T-helper 2 cell treated with Interferon-gamma antibody and Interleukin-4, amounts not matched to agents 100 ng/mL and 5 ng/mL, for 36 hours (primary cell): ENCODE measurements around the gene FRAS1. TPM values are rescaled to one million over a fixed set of nuclear protein-coding genes. Genes with fewer than 3 reads are reported as not detected.
"Not testable (repeated sequence)": the region's sequence is repeated elsewhere in the genome, so short reads cannot be mapped to it uniquely, and the experiment has no call there.

Source experiments
- intact Hi-C: fragments of 100-400 bp; cut with micrococcal nuclease; formaldehyde crosslinking; loops from one replicate; pipeline ENCODE4 v1.15.1; 2023
- total RNA-seq: library from RNA; stranded (reverse); gene quantifications from 2 replicates; pipeline ENCODE4 v1.2.3, GENCODE V29; 2022

FRAS1 gene
- total RNA-seq, 1 donor from 2014 or later, result not detected

DNA sequence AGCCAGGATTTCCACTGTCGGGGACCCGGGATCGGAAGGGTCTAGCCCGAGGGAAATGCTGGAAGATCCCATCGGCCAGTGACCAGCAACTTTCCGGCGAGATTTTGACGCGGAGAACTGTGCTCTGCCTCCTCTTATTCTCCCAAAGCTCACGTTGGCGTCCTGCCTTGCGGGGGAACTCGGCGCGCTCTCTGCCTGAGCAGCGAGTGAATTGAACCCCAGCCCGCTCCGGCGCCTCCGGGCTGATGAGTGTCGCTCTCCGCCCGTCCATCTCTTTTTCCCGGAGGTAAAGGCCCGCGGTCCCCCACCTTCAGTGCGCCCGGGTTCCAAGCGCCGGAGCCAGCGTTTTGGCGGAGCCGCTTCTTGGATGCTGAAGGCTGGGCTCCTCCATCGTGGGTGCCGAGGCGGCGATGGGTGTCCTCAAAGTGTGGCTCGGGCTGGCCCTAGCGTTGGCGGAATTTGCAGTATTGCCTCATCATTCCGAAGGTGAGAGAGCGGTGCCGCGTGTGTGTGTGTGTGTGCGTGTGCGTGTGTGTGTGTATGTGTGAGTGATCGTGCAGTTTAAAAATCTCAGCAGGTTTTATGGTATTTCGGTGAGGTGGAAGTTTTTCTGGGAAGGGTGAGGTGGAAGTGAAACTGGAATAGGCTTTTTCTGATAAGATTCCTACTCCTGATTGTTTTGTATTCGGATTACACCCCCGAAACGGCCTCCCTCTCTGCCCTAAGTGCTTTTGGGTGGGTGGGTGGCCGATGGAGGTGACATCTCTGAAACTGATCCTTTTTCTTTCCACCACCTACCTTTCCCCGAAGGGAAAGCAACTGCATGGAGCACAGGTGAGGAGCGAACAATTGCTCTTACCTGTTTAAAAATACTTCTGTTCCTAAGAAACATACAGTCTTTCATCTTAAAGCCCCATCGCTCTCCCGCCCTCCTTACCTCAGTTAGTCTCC is 752 bp downstream of the FRAS1 start:
- intact Hi-C loops, result loop anchor here (10.0 kb wide), 1 partner anchor 807 kb away; no protein-coding TSS in a partner anchor

DNA sequence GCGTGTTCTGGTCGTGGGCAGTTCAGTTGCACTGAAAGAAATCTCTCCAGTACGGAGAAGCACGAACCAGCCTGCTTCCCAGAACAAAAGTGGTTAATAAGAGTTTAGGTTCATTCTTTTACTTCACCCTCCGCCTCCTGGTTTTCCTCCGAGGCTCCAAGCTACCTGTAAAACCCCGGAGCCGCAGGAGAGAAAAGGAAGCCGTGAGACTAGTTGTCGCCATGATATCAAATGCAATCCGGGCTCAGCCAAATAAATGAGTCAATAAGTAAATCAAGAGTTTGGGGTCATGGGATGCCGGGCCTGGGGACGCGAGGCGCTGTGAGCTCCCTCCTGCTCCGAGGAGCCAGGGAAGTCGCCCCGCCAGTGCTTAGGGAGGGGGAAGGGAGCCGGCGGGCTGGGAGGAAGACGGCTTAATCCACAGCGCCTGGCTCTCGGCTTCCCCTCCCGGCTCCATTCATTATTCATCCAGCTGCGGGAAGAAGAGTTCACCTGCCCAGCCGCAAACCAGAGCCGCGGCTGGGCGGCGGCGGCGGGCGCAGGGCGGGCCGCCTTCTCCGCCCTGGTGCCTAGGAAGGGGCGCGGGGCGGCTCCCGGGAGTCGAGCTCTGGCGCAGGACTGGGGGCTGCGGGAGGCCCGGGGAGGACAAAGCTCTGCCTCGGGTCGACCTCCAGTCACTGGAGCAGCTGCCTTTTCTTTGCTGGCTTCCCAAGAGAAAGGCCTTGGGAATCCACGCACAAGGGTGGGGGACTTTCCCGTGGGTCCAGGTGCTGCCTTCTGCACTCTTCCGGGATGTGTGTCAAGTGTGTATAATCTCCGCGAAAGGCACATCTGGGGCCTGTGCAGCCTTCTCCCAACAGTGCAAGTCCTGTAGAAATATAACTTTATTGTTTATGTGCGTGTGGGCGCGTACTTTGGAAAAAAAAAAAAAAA is 1.7 kb downstream of the FRAS1 start:
- intact Hi-C loops, result loop anchor here (10.0 kb wide), 1 partner anchor 806 kb away; no protein-coding TSS in a partner anchor

DNA sequence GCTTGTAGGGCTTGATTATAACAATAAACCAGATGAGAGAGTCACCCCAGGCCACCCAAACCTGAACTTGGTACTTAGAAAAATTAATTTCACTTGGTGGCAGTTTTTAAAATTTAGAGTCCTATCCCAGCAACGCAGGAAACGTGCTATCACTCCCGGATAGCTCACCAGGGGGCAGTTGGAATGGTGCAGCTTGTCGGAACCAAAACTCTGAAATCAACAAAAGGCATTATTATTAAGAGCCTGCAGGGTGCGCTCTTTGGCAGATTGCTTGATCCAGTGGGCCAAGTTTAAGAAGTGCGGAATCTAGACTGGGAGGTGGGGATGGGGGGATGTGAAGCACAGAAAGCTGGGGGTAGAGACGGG is 2.4 kb downstream of the FRAS1 start:
- intact Hi-C loops, result loop anchor here (10.0 kb wide), 1 partner anchor 805 kb away; no protein-coding TSS in a partner anchor

DNA sequence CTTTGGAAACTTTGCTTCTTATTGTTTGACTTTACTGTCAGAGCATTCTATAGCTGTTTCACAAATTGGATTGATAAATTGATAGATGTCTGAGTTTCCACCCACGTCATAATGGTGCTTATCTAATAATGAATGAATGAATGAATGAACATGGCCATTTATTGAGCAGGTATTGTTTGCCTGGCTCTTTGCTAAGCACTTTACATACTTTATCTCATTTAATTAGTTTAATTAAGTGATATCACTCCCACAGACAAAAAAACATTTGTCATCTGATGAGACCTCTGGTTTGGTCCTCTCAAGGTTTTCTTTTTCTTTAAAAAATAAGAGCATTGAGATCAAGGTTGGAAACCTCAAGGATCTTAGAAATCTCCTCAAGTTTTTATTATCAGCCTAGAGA is 2.8 kb downstream of the FRAS1 start:
- intact Hi-C loops, result loop anchor here (10.0 kb wide), 1 partner anchor 805 kb away; no protein-coding TSS in a partner anchor

DNA sequence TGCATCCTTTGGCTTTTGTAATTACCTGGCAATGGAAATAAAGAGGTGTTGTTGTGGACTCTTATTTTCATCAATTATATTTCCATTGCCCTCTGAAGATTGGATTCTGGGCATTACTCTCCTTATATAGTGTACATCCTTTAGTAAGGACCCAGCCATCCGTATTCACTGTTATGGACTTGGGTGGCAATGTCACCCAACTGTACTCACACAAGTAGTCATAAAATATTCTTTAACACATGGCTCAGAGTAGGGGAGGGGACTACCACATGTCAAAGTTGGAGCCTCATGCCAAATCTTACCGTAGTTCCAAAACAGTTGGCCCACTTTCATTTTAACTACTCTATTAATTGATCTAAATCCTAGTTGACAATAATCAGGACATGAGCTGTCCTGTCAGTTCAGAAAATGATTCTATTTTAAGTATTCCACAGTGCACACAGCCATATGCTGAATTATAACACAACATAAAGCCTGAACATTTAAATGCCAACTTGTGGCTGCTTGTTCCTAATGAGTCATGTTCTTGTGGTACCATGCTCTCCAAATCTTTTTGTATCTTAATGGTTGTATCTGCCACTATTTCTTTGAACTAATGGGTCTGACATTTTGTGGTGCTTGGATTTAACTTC is 4.9 kb downstream of the FRAS1 start:
- intact Hi-C loops, result no loop called here

DNA sequence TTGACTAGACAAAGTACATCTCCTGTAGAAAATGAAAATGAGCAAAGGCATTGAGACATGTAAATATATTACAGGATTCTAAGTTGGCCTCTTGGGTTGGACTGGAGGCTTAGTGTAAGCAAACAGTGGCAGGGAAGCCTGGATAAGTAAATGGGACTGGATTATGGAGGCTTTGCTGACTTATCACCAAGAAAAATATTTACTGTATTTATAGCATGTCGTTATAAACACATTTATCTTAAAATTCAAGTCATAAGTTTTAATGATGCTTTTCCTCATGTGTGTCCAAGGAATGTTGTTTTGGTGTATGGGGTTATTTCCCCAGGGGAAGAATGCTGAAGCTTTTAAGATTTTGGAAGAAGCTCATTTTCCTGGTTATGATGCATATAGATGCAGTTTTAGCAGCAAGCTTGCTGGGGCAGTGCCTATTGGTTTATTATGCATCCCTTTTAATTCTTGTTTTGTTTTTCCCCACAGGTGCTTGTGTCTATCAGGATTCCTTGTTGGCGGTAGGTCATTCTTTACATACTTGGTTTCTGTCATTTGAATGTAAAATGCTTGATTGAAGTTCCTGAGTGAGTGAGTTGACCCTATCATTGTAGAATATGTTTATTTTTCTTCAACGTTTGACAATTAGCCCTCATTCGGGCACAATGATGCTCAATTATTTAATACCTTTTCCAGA is 8.5 kb downstream of the FRAS1 start:
- intact Hi-C loops, result no loop called here

DNA sequence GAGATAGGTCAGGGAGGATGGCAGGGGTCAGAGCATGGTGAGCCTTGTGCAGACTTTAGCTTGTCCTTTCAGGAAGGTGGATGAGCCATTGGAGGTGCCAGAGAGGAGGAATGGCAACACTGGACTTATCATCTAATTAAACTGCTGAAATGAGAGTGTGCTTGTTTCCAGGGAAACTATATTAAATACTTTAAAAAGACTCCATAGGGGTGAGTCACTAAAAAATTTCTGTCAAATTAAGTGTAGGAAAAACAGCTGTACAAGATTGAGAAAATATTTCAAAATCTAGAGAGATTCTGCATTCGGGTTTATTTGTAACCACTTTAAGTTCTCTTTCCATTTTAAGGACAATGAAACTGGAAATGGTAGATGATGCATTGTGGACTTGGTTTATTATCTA is 11.4 kb downstream of the FRAS1 start:
- intact Hi-C loops, result no loop called here

DNA sequence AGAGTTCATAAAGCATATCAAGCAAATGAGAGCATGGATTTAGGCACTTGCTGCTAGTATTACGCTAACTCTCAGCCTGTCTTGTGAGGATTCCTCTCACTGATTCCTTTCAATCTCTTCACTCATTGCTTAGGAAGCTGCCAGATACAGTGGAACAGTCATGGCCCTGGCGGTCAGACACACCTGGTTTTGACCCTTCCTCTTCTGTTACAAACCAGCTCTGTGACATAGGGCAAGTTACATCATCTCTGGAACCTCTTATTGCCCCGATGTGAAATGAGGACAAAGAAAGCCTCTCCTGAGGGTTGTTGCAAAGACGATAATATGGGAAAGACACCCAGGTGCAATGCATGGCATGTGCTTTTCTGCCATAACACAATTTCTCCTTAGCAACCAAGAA is 12.2 kb downstream of the FRAS1 start:
- intact Hi-C loops, result no loop called here

DNA sequence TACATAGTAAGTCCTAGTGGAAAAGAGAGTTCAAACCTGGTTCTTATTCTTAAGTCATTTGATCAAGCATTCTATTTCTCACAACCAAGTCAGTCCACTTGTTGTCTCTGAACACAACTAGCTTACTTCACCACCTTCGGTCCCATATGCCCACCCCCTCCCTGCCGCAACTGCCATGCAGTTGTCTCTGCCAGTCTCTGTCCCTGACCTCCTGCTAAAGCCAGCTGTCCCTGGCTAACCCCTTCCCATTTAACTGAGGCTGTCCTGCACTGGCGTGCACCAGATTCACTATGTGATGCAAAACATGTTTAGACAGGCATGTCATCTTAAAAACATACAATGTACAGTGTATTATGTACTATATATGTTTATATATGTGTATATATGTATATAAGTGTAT is 12.7 kb downstream of the FRAS1 start:
- intact Hi-C loops, result no loop called here

DNA sequence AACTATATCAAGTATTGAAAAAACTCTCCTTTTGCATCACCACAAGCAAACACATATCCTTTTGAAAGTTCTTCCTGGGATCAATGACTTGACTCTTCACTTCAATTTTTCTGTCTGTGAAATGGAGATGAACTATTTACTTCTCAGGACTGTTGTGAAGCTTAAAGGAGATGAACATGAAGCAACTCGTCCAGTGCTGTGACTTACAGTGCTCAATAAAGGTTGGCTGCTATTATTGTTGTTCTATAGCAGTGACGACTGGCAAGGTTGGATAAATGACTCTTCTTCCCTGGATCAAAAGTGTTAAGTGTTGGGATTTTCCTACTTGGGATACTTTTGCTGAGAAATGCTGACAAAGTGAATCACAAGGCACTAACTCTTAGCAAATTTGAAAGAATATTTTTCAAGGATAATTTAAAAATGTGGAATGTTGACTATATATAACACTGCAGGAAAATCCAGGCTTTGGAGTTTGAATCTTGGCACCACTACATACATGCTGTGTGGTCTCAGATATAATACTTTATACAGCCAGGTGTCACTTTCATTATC is 13.7 kb downstream of the FRAS1 start:
- intact Hi-C loops, result no loop called here

DNA sequence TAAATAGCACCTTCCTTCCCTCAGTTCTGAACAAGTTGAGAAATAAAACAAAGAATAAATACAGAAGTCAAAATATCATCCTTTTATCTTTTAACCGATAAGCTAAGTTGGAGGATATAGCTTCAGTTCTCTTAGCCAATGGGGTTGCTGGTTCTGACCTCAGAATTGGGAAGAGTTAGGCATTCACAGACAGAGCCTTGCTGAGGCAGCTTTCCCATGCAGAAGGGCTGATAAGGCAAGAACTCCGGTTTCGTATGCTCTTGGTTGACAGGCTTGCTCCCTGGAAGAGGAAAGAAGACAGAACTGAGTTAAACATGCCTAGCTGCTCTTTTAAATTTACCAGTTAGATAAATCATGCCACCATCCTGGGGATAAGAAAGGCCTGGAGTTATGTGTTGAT is 17.6 kb downstream of the FRAS1 start:
- intact Hi-C loops, result no loop called here

DNA sequence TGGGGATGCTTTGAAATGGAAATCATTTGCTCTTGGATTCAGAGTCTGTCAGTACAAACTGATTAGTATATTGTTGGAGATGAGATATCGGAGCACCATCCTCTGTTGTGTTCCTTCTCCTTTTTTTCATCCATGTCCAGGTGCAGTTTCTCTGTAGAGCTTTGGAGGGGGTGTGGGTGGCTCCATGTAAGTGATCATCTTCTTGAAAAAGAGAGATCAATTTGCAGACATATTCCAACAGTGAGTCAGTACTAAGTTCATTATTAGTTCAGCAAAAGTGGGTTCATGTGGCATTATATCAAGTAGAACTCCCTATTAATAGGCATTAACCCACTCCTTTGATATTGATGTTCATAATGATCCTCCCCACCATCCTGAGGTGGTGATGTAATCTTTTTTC is 18.9 kb downstream of the FRAS1 start:
- intact Hi-C loops, result no loop called here

DNA sequence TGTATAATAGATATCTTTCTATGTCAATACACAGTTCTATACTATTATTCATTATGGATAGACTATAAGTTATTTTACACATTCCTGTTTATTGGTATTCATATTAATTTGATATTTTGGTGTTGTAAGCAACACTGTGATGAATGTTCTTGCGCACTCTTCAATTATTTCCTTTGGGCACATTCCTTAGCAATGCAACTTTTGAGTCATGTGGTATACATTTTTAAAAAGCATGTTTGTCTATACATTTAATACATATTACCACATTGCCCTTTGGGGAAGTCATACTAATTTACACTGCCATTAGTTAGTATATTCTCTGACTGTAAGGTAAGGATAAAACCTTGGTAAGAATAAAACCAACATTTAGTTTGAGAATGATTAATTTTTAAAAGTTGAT is 21.0 kb downstream of the FRAS1 start:
- intact Hi-C loops, result no loop called here

DNA sequence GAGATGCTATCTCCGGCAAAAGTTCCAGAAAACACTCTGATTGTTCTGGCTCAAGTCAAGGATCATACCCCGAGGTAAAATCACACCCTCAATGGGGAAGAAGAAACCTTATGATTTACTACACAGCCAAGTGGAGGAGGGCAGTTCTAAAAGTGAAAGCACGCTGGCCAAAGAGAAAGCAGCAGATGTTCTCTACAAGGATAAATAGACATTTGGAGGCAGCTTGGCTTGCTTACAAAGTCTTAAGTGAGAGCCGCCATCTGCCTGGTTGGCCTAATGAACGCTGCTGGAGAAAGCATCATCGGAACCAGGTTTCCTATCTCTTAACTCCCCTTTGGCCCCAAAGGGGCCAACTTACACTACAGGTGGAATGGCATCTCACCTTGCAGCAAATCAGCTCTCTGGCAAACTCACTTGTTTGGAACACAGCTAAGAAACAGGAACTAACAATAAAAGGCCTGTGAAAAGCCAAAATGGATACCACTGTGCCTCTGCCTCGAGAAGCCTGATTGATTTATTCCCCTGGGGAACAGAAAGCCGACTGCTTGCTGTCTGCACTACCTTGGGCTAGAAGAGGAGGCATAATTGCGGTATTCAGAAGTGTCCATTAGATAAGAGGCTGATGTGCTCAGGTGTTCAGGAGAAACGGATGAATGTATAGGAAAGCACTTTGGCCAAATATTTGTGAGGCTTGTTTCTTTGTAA is 22.8 kb downstream of the FRAS1 start:
- intact Hi-C loops, result no loop called here

DNA sequence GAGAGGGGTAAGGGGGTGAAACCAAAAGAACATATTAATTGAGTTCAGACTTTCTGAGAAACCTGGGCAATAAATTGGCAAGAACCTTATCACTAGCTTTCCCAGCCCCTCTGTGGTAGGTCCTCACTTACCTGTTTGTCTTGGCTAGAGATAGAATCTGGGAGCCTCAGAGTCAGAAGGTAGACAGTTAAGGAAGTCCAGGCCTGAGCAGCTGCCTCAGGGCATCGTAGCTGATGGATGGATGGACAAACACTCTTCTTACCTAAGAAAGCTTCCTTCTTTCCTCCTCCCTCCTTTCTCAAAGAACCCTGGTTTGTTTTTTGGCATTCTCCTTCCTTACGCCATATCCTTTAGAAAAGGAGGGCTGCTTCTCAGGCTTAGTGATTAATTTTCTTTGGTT is 24.4 kb downstream of the FRAS1 start:
- intact Hi-C loops, result no loop called here

DNA sequence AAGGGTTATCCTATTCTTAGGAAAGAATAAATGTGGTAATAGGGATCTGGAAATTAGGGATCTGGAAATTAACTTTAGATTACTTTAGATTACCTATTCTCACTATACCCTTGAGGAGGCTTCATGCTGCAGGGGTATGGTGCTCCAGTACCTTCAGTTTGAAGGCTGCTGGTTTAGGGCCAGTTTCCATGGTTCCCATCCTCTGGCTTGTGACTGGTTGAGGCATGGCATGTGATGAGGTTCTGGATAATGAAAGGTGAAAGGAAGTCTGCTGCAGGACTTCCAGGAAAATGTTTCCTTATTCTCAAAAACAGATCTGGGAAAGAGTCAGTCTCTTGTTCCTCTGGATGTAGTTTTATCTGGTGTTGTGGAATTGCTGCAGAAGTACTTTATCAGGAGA is 25.9 kb downstream of the FRAS1 start:
- intact Hi-C loops, result no loop called here

DNA sequence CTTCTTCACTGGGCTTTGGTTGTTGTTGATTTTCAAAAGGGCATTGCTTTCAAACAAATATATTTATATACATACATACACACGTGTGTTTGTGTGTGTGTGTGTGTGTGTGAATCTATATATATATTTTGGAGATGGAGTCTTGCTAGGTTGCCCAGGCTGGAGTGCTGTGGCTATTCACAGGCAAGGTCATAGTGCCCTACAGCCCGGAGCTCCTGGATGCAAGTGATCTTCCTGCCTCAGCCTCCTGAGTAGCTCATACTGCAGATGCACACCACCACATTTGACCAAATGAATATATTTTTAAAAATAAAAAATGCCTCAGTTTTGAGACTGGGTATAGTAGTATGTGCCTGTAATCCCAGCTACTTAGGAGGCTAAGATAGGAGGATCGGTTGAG is 34.4 kb downstream of the FRAS1 start:
- intact Hi-C loops, result no loop called here

DNA sequence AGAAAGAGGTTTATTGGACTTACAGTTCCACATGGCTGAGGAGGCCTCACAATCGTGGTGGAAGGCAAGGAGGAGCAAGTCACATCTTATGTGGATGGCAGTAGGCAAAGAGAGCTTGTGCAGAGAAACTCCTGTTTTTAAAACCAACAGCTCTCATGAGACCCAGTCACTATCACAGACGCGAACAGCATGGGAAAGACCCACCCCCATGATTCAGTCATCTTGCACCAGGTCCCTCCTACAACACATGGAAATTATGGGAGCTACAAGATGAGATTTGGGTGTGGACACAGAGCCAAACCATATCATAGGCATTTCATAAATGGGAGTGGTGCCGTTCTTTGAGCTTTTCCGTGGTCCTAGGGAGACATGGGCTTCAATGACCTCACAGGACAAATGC is 35.2 kb downstream of the FRAS1 start:
- intact Hi-C loops, result not testable (repeated sequence)

DNA sequence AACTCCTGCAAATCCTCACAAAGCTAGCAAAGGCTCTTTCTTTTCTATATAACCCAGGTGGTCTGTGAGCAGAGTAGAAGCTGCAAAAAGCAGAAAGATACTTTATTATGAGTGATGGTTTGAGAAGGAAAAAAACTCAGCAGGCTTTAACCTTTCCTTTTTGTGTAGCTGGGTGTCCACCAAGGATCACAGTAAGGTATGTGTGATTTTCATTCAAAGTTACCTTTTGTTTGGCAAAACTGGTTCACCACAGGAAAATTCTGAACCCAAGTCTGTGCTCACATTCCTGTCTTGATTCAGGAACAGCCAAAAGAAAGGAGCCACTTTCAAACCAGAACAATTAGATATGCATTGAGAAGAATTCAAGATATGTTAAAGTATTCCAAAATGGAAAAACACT is 35.7 kb downstream of the FRAS1 start:
- intact Hi-C loops, result no loop called here

DNA sequence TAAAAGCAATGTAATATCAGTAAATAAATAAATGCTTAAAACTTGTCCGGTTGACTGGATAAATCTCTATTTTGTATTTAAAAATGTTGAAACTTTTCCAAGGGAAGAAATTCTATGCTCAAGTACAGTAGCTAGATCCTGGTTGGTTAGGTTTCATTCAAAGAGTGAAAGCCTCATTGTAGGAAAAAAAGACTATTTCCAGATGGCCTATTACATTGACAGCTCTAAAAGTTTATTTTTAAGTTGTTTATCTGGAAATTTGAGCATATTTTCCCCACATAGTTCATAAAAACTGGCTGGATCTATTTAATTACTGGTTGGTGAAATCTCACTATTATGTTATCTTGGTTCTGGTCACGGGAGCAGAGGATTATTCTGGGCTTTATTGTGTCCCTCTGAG is 38.0 kb downstream of the FRAS1 start:
- intact Hi-C loops, result no loop called here
